ENCODE results near the gene TCHP.
"Not testable (repeated sequence)": the region's sequence is repeated elsewhere in the genome, so short reads cannot be mapped to it uniquely, and the experiment has no call there.

DNA sequence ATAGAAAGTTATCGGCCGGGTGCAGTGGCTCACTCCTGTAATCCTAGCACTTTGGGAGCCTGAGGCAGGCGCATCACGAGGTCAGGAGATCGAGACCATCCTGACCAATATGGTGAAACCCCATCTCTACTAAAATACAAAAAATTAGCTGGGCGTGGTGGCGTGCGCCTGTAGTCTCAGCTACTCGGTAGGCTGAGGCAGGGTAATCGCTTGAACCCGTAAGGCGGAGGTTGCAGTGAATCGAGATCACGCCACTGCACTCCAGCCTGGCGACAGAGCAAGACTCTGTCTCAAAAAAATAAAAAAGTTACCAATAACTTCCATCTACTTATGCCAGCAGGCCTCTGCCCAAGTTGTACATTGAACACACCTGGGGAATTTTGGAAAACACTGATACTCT, 729 bp upstream of the TCHP start:
- TF ChIP-seq CTCF, POLR2A (IDR thresholded peaks at IDR 0.05): not testable (repeated sequence)

All from Peyer's patch (tissue), 4 donors.